Ovary (tissue), 3 donors: ENCODE measurements around the gene PDX1.

ENCODE experiments used
- EP300 ChIP-seq: sonication (generic); formaldehyde crosslinking; IDR thresholded peaks from one replicate; pipeline ENCODE4 v1.6.1; 2017; ENCODE audit warnings: antibody characterized with exemption
- POLR2A ChIP-seq: fragments of 450-650 bp; IDR thresholded peaks from one replicate; pipeline ENCODE4 v1.6.1; 2017; ENCODE audit warnings: antibody characterized with exemption, mild to moderate bottlenecking, moderate library complexity
- TF ChIP-seq, protein P1 (sequence below), 3 donors: fragments of 450-650 bp in 2 of 3; fragments of 200-600 bp in 1 of 3; IDR thresholded peaks; one replicate each; pipeline versions ENCODE4 v1.5.1 to v1.8.0; 2016 to 2022; ENCODE audit warnings: antibody characterized with exemption in 3 of 3, mild to moderate bottlenecking in 1 of 3
- donor health status: DM: no; HTN: no; CAD: no.

DNA sequence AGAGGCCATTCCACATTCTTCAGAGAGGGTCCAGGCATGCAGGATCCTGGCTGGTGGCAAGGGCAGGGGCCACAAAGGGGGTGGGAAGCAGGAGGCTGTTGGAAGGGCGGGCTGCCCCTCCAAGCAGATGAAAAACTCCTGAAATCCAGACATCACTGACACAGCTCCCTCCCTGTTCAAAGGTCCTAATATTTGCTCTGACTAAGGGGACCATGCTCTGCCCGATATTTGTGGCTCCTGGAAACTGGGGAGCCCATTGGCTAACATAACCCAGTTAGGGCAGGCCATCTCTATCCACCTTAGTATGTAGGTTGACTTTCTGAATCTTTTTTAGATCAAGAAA, 52.6 kb downstream of the PDX1 start:
- TF ChIP-seq, protein P1, sequence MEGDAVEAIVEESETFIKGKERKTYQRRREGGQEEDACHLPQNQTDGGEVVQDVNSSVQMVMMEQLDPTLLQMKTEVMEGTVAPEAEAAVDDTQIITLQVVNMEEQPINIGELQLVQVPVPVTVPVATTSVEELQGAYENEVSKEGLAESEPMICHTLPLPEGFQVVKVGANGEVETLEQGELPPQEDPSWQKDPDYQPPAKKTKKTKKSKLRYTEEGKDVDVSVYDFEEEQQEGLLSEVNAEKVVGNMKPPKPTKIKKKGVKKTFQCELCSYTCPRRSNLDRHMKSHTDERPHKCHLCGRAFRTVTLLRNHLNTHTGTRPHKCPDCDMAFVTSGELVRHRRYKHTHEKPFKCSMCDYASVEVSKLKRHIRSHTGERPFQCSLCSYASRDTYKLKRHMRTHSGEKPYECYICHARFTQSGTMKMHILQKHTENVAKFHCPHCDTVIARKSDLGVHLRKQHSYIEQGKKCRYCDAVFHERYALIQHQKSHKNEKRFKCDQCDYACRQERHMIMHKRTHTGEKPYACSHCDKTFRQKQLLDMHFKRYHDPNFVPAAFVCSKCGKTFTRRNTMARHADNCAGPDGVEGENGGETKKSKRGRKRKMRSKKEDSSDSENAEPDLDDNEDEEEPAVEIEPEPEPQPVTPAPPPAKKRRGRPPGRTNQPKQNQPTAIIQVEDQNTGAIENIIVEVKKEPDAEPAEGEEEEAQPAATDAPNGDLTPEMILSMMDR (IDR thresholded peaks at IDR 0.05) = no peak
- TF ChIP-seq EP300 (no peak), POLR2A (no peak)
